ENCODE results near the gene ISL2. TPM values are rescaled to one million over a fixed set of nuclear protein-coding genes. Genes with fewer than 3 reads are reported as not detected.
"Not testable (repeated sequence)": the region's sequence is repeated elsewhere in the genome, so short reads cannot be mapped to it uniquely, and the experiment has no call there.

The ISL2 gene
- total RNA-seq, 2 experiments from 2014 or later, result not detected

DNA sequence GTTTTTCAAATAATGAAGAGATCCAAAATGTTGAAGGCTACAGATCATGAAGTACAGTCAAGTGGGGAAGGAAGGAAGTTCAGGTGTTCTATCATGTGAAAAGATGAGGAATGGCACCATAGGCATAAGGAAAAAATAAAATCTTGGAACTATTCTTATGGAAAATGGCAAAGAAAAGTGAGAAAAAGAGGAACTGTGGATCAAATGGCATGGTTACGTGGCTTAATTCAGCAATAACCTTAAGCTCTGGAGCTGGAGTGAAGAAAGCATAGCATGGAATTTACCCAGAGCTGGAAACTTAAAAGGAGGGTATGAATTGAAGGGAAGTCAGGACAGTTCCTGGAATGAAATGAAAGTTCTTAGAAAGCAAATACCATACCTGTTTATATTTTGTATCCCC lies 39.7 kb upstream of the ISL2 start:
- Mint-ChIP-seq H3K36me3 (ENCODE audit: low read depth) (peaks cover 11% of the 10 kb centered on the region), H3K4me1 (ENCODE audit: low read depth) (peaks cover 14% of the 10 kb centered on the region), H3K4me3 (no peak overlapping the region), H3K27me3 (no peaks in the 10 kb centered on the region), H3K27ac (no peak overlapping the region), H3K9me3 (no peaks in the 10 kb centered on the region)
- POLR2A ChIA-PET, result no interaction called here
- ATAC-seq (ENCODE audit: poor library complexity) (no peak), DNase-seq (no peak)
- CTCF ChIA-PET, result interaction anchor here (0.5 to 2.2 kb wide), 2 partner anchors 8 to 12 kb away, joined by 3 to 6 read pairs; no protein-coding TSS in a partner anchor
- no peaks in the 10 kb centered on the region for H3K9me3 ChIP-seq (ENCODE audit: control insufficient read depth in 1 of 2, insufficient read depth in 1 of 2, low read length in 2 of 2)
- no peaks in the 10 kb centered on the region for H3K4me1 ChIP-seq (ENCODE audit: insufficient read depth, low read length)
- TF ChIP-seq, protein P1, sequence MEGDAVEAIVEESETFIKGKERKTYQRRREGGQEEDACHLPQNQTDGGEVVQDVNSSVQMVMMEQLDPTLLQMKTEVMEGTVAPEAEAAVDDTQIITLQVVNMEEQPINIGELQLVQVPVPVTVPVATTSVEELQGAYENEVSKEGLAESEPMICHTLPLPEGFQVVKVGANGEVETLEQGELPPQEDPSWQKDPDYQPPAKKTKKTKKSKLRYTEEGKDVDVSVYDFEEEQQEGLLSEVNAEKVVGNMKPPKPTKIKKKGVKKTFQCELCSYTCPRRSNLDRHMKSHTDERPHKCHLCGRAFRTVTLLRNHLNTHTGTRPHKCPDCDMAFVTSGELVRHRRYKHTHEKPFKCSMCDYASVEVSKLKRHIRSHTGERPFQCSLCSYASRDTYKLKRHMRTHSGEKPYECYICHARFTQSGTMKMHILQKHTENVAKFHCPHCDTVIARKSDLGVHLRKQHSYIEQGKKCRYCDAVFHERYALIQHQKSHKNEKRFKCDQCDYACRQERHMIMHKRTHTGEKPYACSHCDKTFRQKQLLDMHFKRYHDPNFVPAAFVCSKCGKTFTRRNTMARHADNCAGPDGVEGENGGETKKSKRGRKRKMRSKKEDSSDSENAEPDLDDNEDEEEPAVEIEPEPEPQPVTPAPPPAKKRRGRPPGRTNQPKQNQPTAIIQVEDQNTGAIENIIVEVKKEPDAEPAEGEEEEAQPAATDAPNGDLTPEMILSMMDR (IDR thresholded peaks at IDR 0.05), result no peak
- no peaks in the 10 kb centered on the region for H3K27me3 ChIP-seq (ENCODE audit: control insufficient read depth in 1 of 2, insufficient read depth in 2 of 2, low read length in 2 of 2)
- intact Hi-C loops (cut with DNase I, micrococcal nuclease), result no loop called here
- peaks cover 3% of the 10 kb centered on the region for H3K36me3 ChIP-seq (ENCODE audit: insufficient read depth, low read length)
- no peak overlapping the region for H3K4me3 ChIP-seq (ENCODE audit: low read length)
- H3K27ac ChIP-seq (ENCODE audit: low read depth in 1 of 2, low read length in 2 of 2), result no peak overlapping the region

DNA sequence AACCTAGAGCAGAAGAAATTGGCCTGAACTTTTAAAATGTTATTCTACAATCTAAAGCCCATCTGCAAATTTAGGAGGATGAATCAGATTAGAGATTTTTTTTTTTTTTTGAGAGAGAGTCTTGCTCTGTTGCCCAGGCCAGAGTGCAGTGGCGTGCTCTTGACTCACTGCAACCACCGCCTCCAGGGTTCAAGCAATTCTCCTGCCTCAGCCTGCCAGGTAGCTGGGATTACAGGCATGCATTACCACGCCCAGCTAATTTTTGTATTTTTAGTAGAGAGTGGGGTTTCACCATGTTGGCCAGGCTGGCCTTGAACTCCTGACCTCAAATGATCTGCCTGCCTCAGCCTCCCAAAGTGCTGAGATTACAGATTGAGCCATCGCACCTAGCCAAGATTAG lies 38.6 kb upstream of the ISL2 start:
- H3K27ac ChIP-seq (ENCODE audit: low read depth in 1 of 2, low read length in 2 of 2); H3K27me3 ChIP-seq (ENCODE audit: control insufficient read depth in 1 of 2, insufficient read depth in 2 of 2, low read length in 2 of 2); DNase-seq; H3K27ac Mint-ChIP-seq; H3K36me3 ChIP-seq (ENCODE audit: insufficient read depth, low read length); intact Hi-C loops (cut with DNase I, micrococcal nuclease); POLR2A ChIA-PET; ATAC-seq (ENCODE audit: poor library complexity); H3K36me3 Mint-ChIP-seq (ENCODE audit: low read depth); H3K4me3 Mint-ChIP-seq; H3K27me3 Mint-ChIP-seq; H3K4me3 ChIP-seq (ENCODE audit: low read length); H3K4me1 ChIP-seq (ENCODE audit: insufficient read depth, low read length); H3K9me3 ChIP-seq (ENCODE audit: control insufficient read depth in 1 of 2, insufficient read depth in 1 of 2, low read length in 2 of 2); H3K9me3 Mint-ChIP-seq: not testable (repeated sequence)
- peaks cover 14% of the 10 kb centered on the region for H3K4me1 Mint-ChIP-seq (ENCODE audit: low read depth)
- CTCF ChIA-PET, result interaction anchor here (0.6 to 2.2 kb wide), 2 partner anchors 13 to 122 kb away, joined by 4 to 6 read pairs; no protein-coding TSS in a partner anchor

DNA sequence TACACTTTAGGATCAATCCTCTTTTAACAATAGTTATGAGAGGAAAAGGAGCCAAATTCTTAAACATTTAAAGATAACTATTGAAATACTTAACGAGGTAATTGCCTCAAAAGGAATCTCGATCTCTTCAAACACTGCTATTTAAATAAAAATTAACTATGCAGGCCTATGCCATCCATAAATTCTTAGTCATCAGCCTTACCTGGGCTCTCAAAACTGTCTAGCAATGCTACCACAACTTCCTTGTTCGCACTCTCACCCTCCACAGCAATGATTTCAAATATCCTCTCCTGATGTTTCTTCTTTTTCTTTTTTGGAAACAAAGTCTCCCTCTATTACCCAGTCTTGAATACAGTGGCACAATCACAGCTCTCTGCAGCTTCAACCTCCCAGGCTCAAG lies 37.6 kb upstream of the ISL2 start:
- H3K27me3 ChIP-seq (ENCODE audit: control insufficient read depth in 1 of 2, insufficient read depth in 2 of 2, low read length in 2 of 2), result no peaks in the 10 kb centered on the region
- H3K27me3 Mint-ChIP-seq, result no peaks in the 10 kb centered on the region
- H3K4me3 ChIP-seq (ENCODE audit: low read length), result no peak overlapping the region
- intact Hi-C loops (cut with DNase I, micrococcal nuclease), result no loop called here
- no peaks in the 10 kb centered on the region for H3K9me3 Mint-ChIP-seq
- CTCF ChIA-PET, result no interaction called here
- H3K36me3 ChIP-seq (ENCODE audit: insufficient read depth, low read length), result peaks cover 3% of the 10 kb centered on the region
- H3K4me1 ChIP-seq (ENCODE audit: insufficient read depth, low read length), result no peaks in the 10 kb centered on the region
- no peaks in the 10 kb centered on the region for H3K36me3 Mint-ChIP-seq (ENCODE audit: low read depth)
- no peak overlapping the region for H3K27ac ChIP-seq (ENCODE audit: low read depth in 1 of 2, low read length in 2 of 2)
- DNase-seq, result no peak
- POLR2A ChIA-PET, result no interaction called here
- H3K9me3 ChIP-seq (ENCODE audit: control insufficient read depth in 1 of 2, insufficient read depth in 1 of 2, low read length in 2 of 2), result no peaks in the 10 kb centered on the region
- TF ChIP-seq, protein P1 (IDR thresholded peaks at IDR 0.05), result no peak
- H3K4me1 Mint-ChIP-seq (ENCODE audit: low read depth), result peaks cover 10% of the 10 kb centered on the region
- ATAC-seq (ENCODE audit: poor library complexity), result no peak
- H3K4me3 Mint-ChIP-seq, result no peak overlapping the region
- H3K27ac Mint-ChIP-seq, result no peak overlapping the region

DNA sequence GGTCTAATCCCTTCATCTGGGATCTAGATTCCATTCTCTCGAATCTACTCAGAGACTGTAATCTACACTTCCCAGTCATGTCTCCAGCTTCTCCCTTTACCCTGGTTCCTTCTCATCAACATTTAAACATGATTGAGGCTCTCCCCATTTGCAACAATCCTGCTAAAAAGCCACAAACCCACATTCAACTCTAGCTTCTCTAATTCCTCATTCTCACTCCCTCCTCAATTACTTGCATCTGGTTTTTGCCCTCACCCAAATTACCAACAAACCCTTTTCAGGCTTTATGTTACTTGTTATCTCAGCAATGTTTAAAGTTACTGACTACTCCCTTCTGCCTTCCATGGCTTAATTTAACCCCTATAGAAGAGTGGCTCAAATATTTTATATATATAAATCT lies 36.8 kb upstream of the ISL2 start:
- ATAC-seq (ENCODE audit: poor library complexity), result no peak

More for the DNA sequence above, 36.8 kb upstream of the ISL2 start:
- ChIA-PET POLR2A (no interaction called here), CTCF (no interaction called here)
- H3K27ac ChIP-seq (ENCODE audit: low read depth in 1 of 2, low read length in 2 of 2), result no peak overlapping the region
- no peak overlapping the region for H3K27ac Mint-ChIP-seq
- no peaks in the 10 kb centered on the region for H3K36me3 Mint-ChIP-seq (ENCODE audit: low read depth)
- peaks cover 11% of the 10 kb centered on the region for H3K4me1 Mint-ChIP-seq (ENCODE audit: low read depth)
- H3K27me3 Mint-ChIP-seq, result no peaks in the 10 kb centered on the region
- no peak for DNase-seq
- H3K27me3 ChIP-seq (ENCODE audit: control insufficient read depth in 1 of 2, insufficient read depth in 2 of 2, low read length in 2 of 2), result no peaks in the 10 kb centered on the region
- H3K9me3 ChIP-seq (ENCODE audit: control insufficient read depth in 1 of 2, insufficient read depth in 1 of 2, low read length in 2 of 2), result no peaks in the 10 kb centered on the region
- H3K4me3 Mint-ChIP-seq, result no peak overlapping the region
- TF ChIP-seq, protein P1 (IDR thresholded peaks at IDR 0.05), result no peak
- intact Hi-C loops (cut with DNase I, micrococcal nuclease), result no loop called here
- no peaks in the 10 kb centered on the region for H3K9me3 Mint-ChIP-seq
- no peak overlapping the region for H3K4me3 ChIP-seq (ENCODE audit: low read length)
- H3K36me3 ChIP-seq (ENCODE audit: insufficient read depth, low read length), result peaks cover 3% of the 10 kb centered on the region
- H3K4me1 ChIP-seq (ENCODE audit: insufficient read depth, low read length), result no peaks in the 10 kb centered on the region

All from CD4-positive, alpha-beta T cell (primary cell).